Activated naive CD4-positive, alpha-beta T cell (primary cell): ENCODE results near the gene SEC16A.

ENCODE experiments used
- DNase-seq, 4 experiments: peaks; one replicate each; lab custom pipeline; 2025; lab: John Stamatoyannopoulos, UW

SEC16A gene

DNA sequence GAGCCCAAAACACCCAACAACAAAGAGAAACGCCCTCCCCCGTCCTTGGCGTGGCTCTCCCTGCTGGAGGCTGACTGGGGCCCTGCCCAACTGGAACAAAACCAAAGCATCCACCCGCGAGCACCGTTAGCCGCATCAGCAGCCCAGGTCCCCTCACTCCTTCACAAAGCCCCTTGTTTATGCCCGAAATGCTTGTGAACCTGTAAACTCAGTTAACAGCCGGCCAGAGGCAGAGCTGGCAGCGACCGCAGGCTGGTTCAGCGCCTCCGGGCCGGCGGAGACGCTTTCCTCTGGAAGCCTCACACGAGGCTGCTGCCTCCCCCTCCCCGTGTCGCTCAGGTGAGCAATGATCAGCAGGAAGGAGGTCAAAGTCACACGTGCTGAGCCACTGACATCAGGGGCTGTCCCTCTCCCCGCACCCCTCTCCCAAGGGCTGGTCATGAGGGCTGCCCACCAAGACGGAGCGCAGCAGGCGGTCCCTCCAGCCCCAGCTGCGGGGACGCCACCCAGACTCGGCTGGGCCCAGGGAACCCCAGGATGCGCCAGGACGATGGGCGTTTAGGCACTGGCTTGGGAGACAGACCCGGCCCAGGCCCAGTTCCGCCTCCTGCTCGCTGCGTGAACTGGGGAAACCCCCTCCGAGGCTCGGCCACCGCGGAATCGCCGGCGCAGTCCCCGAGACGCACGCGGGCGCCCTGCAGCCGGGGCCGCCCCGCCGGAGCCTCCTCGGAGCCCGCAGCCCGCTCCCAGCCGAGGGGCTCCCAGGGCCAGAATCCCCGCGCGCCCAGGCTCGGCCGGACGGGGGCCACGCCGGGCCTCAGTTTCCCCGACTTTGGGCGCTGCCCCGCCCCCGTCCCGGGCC is 83.4 kb downstream of the SEC16A start:
- no peak for DNase-seq

DNA sequence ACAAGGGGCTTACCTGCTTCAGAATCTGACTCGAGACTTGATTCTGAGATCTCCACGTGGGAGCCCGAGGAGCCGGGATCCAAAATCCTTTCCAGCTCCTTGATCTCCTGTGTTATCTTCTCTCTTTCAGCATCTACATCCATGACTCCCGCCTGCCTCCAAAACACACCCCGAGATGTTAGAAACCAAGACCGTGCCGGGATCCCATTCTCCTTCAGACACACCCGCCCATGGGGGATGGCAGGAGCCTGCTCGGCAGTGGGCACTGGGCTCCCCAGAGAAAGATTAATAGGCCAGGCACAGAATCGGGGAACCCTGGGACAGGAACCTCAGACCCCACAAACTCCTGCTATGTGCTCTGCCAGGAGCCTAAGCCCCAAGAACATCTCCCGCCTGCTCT is 84.6 kb downstream of the SEC16A start:
- no peak for DNase-seq

DNA sequence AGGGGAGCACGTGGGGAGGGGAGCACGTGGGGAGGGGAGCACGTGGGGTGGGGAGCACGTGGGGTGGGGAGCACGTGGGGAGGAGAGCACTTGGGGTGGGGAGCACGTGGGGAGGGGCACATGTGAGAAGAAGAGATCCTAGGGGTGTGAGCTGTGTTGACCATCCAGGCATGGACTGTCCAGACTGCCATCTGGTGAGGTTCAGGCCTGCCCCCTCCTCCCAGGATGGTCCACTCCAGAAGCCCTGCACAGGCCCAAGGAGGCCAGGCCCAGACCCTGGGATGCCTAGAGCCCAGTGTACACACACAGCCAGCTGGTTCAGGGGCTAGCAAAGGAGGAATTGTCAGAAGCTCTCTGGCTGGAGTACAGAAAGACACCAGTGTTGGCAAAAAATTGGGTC is 85.2 kb downstream of the SEC16A start:
- no peak for DNase-seq

DNA sequence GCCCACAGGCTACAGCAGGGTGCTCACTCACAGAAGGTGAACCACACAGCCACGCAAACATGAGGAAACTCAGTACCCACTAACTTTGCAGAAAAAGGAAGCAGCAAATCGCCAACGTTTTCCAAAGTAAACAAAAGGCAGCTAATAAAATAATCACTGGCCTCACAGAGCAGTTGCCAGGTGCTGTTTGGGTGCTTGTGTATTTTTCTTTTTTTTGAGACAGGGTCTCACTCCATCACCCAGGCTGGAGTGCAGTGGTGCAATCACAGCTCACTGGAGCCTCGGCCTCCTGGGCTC is 86.7 kb downstream of the SEC16A start:
- no peak for DNase-seq

DNA sequence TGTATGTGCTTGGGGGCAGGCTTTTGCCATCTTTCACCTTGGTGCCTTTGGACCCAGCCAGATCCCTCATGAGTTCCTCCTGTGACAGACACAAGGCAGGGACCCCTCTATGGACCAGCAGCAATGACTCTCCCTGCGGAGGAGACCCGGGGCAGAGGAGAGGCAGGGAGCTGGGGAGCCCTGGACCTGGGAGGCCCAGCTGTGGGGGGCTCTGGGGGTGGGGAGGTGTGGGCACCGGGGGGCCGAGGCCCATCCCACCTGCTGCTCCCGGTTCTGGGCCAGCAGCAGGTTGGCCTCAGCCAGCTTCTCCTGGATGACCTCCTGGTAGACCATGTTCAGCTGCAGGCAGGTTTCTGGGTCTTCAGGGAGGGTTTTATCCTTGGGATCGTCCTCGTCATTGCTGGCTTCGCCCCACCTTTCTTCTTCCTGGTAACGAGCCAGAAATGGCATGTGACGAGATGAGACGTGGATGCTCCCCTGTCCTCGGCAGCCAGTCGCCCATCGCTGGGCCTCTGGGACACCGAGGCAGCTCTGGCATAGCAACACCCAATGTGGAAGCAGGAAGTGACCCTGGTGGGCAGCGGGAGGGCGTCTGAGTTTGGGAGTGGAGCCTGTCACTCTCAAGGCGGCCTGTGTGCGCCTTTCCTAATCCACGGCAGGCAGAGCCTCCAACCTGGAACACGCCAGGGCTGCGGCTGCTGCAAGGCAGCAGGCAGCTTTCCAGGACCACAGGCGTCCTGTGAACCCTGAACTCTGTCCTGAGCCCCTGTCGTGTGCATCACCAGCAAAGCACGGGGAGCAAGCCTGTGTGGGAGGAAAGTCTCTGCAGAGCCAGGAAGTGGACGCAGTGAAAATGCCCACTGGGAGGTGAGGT is 87.3 kb downstream of the SEC16A start:
- no peak for DNase-seq

DNA sequence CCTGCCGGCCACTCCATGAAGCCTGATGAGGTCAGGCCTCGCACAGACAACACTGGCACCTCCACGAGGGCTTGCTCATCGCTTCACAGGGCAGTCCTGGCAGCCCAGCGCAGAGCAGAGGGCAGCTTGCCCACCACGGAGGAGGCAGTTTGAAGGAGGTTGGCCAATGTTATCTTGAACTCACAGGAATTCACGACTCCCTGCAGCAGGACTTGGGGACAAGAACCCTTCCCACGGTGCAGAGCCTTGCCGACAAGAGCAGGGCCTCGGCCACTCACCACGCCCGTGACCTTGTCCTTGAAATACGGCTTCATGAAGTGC is 87.9 kb downstream of the SEC16A start:
- DNase-seq = no peak

DNA sequence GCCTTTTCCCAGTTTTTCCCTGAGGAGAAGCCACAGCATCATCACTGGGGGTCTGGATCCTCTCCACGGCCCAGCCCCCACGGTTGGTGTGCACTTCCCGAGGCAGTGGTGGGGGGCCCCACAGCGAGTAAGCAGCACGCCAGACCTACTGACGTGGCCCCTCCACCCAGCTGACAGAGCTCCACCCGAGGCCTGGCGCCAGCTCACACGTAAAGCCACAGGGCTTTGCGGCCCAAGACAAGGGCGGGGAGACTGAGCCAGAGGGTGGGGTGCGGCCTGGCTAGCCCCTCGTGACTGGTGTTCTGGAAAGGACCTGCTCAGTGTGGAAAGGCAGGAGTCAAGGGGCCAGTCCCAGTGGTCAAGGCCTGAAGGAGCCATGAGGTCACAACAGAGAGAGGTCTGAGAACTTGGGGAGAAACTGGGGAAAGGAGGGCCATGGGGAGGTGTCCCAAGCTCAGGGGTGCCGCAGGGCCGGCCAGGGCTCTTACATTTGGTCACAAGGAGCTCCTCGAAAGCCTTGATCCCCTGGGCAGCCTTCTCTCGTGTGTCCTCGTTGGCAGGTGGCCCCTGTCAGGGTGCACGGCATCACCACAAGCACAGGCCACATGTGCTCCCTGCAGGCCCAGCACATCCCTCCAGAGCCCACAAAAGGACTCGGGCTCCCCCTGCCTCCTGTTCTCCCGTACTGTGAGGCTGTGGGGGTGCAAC is 88.4 kb downstream of the SEC16A start:
- no peak for DNase-seq

DNA sequence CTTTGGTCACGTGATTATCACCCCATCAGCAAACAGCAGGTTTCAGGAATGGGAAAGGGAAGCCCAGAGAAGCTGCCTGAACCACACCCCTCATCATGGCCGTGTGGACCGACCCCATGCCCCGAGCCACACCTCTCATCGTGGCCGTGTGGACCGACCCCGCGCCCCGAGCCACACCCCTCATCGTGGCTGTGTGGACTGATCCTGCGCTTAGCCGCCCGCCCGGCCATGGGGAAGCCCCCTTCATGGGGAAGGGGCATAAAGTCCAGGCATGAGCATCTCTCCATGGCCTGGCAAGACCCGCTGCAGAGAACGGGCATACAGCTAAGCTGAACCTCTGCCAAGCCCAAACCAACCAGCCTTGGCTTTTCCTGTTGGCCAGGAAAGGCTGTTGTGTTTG is 89.3 kb downstream of the SEC16A start:
- DNase-seq = no peak

DNA sequence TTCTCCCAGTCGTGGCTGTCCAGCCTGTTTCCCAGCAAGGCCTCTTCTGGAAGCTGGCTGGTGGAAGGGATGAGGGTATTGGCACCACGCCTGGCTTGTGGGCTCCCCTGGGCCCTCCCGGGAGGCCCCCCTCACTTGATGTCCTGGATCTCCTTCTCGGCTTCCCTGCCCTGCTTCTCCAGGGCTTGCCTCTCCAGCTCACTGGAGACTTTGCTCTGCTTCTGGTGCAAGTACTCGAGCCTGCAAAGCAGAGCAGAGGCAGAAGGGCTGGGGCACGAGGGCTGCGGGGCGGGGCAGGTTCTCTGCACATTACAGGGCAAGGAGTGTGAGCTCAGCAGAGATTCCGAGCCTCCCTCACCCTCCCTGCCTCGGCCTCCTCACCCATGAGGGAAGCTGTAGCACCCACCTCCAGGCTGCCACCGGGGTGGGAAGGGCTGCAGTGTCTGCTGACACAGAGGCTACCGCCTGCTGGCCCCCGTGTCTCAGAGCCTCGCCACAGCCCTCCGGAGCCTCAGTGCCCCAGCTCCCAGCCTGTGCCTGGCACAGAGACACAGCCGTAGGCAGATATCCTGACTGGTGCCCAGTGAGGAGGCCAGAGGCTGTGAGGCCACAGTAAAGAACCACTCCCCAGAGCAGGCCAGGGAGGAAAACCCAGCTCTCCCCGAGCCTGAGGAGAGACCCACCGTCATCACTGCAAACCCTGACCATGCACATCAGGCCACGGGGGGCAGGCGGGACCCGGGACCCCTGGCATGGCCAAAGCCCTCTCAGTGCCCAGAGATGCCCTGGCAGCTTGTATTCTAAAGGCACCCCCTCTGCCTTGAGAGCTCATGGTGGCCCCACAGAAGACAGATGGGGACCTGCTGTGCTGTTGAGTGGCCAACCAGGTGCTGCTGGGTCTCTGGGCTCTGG is 90.0 kb downstream of the SEC16A start:
- DNase-seq = no peak

DNA sequence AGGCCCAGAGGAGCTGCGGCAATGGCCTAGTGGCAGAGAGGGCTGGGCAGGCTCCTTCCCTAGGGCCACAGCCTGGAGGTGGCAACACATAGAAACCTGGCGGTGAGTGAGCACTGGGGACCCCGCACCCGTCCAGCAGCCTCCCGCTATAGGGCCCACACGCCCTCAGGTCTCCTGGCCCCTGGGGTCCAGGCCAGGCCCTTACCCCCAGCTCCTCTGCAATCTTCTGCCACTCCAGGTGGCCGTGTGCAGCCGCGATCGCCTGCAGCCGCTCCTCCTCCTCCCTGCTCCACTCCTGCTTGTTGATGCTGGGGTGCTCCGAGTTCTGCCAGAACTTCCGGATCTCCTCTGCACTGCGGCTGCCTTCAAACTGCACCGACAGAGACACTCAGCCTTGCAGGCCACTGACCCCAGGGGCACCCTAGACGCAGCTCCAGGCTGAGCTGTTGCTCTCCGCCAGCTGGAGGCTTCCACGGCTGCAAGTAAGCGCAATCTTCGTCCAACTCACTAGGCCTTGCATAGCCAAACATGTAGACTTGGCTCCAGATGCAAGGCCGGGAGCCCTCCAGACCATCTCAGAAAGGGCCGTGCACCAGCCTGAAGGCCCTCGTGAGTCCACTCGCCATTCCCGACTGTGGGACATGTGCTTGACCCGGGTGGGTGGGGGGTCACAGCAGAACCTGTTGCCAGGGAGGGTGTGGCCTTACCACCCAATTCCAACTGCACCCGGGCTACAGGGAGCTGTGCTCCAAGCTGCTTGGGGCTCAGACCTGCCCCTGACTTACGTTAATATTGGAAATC is 90.9 kb downstream of the SEC16A start:
- no peak for DNase-seq
